GM18526 (cell line): ENCODE data around the gene ALAS2.

Experiments
- POLR2A ChIP-seq: IDR thresholded peaks from 3 replicates; pipeline ENCODE4 v1.6.1; 2011; ENCODE audit not compliant: insufficient read length; ENCODE audit errors: extremely low read depth

Gene ALAS2, protein sequence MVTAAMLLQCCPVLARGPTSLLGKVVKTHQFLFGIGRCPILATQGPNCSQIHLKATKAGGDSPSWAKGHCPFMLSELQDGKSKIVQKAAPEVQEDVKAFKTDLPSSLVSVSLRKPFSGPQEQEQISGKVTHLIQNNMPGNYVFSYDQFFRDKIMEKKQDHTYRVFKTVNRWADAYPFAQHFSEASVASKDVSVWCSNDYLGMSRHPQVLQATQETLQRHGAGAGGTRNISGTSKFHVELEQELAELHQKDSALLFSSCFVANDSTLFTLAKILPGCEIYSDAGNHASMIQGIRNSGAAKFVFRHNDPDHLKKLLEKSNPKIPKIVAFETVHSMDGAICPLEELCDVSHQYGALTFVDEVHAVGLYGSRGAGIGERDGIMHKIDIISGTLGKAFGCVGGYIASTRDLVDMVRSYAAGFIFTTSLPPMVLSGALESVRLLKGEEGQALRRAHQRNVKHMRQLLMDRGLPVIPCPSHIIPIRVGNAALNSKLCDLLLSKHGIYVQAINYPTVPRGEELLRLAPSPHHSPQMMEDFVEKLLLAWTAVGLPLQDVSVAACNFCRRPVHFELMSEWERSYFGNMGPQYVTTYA

DNA sequence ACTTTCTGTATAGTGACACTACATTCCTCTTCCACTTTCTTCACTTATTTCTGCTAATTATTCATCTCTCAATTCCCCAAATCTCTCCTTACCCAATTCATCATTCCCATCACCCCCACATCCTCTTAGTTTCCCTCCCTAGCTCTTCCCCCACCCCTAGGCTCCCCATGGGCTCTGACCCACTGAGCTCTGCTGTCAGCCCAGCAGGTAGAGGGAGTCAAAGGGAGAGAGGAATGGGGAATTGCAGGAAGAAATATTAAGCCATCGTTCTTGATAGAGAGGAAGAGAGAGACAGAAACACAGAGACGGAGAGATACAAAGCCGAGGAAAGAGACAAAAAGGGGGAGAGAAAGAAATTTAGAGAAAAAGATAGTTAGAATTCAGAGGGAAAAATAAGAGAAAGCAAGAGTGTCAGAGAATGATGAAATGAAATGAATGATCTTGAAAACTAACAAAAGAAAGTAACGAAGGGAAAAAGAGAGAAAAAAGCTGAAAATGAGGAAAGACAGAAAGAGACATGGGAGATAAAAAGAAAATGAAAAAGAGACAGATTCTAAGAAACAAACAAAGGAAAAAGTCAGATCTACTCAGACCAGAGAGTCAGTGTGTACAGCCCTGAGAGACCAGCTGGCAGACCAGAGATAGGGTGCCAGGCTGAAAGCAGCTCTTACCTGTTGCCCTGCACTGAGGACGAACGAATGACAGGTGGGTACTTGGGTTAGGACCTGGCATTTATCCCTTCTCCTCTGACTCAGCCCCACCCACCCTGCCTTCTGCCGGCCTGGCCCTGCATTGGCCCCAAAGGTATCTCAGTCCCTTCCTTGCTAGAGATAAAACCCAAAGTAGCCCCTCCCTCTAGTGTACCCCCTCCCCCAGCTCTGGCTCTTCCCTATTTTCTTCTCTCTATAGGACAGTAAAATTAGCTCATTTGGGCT, at the start of gene ALAS2:
Gene ALAS2 (minus strand): TSS at position 707 of the 935 bp plus-strand sequence. CDS start 4,977 bp downstream, outside the sequence.
- no peak for TF ChIP-seq POLR2A

DNA sequence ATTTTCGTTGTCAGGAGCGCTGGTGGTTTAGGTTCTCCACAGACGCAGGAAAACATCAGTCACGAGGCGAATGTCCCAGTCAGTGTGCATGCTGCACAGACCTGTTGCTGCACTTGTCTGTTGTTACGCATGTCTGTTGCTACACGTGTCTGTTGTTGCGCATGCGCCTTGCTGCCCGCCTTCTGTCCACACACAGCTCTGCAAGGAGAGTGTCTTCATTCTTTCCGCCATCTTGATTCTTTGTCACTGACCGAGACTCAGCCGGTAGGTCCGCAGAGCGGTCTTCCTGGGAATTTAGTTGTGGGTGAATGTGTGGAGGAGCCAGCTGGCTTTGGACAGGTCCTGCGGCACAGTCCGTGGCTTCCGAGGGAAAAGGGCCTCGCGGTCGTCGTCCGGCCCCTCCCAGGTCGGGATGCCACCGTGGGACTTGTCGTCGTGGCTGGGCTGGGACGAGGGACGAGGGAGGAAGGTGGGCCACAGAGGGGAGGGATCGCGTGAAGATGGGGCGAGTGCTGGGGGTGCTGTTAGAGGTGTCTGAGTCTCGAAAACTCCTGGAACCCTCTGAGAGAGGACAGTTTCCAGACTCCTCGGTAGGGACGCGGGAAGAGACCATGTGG, 44.2 kb upstream of the ALAS2 start, which contains the start of gene PAGE2B:
Gene PAGE2B (plus strand): TSS at position 180 of the 617 bp plus-strand sequence. CDS start 1,012 bp downstream, outside the sequence.
- TF ChIP-seq POLR2A, result no peak

DNA sequence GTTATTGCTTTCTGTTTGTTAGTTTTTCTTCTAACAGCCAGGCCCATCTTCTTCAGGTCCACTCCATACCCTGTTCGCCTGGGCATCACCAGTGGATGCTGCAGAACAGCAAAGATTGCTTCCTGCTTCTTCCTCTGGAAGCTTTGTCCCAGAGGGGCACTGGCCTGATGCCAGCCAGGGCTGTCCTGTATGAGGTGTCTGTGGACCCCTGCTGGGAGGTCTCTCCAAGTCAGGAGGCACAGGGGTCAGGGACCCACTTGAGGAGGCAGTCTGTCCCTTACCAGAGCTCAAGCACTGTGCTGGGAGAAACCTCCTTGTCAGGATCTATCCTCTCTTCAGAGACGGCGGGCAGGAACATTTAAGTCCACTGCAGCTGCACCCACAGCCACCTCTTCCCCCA, 41.5 kb upstream of the ALAS2 start:
- no peak for TF ChIP-seq POLR2A

DNA sequence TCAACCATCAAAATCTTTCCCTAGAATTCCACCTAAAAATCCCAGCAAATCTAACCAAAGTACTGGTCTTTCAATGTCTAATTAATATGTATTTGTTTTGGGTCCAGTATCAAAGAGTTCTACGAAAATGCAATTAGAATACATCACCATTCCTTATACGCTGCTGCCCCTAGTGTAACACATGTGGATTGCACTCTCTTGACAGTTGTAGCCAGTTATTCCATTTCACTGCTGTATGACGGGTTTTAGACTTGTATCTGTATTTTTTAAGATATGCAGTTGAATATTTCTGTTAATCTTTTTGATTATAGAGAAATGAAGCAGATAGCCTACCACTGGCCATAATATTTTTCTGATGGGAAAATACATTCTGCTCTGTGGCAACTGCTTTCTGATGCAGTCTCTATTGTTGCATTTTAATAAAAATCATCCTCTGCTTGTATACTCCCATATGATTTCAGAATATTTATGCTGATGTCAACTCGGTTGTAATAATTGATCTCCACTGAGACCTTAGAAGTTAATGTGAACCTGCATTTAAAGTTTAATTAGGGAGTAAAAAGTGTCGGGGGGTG, 27.0 kb upstream of the ALAS2 start:
- no peak for TF ChIP-seq POLR2A

DNA sequence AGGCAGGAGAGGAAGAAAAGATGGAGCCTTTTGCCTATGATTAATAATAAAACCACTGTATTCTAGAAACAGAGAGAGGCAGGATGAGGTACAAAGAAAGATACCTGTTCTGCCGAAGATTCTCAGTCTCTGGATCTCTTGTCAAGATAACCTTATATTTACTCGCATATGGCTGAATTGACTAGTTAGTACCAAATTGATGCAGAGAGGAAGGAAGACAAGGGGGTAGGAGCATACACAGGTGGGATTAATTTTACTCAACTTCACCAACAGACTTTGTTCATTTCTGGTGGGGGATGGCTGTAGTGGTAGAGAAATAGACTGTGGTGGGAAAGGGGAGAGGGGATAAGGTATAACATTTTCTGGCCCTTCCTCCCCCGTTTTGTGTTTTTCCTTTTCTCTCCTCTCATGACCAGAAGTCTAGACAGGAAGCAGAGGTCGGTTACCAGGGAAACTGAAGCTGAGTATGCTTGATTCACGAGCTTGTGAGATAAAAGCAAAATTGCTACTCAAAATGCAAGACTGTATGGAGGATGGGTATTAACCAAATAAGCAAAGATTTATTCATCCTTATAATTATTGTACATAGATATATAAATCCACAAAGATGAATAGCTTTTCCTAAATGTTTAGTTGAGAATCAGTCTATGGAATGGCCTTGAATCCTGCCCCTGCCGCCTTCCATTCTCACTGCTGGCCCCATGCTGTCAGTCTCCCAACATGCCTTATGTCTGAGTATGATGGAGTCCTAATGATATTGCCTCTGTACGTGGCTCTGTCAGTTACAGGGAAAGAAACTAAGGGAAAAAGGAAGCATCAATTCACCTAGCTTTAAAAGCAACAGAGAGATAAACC, 26.3 kb upstream of the ALAS2 start:
- no peak for TF ChIP-seq POLR2A

DNA sequence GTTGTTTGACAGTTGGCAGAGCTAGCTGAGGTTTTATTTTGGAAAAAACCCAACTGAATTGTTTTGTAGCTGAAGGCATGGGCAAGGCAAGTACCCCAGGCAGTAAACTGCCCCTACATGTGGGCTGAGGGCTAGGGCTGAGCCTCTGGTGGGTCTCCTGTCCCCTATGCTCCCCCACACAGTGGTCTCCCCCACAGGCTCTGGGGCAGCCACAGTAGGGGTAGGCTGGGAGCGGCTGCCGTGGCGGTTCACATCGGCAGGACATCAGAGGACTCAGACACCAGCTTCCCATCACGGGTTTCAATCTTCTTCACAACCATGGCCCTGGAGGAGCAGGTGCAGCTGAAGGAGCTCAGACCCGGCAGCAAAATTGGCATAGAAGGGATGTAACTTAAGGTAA, 10.7 kb upstream of the ALAS2 start:
- no peak for TF ChIP-seq POLR2A

DNA sequence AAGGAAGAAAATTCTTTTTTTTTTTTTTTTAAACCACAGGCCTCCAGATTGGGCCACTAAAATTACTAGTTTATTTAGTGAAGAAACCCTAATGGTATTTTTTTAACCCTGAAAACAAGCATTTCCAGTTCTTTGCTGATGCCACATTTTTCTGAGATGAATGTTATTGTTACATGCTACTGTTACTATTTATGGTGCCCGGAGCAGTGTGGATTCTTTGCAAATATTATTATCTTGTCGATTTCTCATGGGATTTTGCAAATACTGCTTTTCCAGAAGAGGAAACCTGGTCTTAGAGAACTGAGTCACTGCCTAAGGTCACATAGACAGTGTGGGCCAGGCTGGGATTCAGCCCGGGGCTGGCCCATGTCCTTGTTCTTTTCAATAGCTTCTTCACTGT, 8.7 kb upstream of the ALAS2 start:
- TF ChIP-seq POLR2A, result no peak

DNA sequence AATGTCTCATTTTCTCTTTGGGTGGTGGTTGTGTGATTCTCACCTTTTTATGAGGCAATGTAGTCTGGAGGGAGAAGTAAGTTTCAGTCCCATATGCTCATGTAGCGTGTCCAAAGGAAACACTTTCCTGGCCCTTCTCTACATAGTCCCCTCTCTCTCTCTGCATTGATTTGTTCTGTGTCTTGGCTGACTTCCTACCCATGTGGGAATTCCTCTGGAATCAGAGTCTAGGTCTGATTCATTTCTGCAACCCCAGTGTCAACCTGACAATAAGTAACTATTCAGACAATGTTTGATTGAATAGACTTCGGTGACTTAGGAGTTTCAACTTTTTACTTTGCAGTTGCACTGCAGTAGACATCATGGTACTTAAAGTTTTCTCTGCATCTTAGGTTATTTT, 2.7 kb upstream of the ALAS2 start:
- no peak for TF ChIP-seq POLR2A

DNA sequence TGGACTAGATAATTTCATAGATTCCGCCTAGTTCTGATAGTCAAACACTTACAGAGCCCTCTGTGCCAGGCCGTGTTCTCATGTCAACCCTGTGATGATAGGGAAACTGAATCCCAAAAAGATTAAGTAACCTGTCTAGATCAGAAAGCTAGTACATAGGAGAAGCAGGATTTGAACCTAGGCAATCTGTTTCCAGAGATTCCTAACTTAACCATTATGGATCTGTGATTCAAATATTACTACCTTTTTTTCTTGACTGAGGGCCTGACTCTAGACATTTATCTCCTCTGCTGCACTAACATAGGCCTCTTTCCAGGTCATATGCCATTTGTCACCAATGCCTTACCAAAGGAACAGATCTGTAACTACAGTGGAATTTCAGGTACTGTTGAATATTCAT, 1.5 kb downstream of the ALAS2 start:
- TF ChIP-seq POLR2A, result no peak

DNA sequence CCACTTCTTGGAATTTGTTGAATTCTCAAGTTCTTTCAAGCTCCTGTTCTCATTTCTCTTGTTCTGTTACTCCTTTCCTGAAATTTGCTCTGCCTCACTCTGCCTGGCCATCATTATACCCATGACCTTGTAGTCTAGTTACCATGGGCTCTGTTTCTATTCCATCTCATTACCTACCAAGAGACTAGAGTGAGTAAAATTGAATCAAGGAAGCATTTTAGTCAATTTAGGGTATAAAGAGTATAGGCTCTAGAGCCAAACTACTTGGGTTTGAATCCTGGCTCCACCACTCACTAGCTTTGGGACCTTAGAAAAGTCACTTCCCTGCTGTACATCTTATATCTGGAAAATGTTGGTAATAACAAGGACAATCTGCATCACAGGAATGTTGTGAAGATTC, 2.2 kb downstream of the ALAS2 start:
- no peak for TF ChIP-seq POLR2A

DNA sequence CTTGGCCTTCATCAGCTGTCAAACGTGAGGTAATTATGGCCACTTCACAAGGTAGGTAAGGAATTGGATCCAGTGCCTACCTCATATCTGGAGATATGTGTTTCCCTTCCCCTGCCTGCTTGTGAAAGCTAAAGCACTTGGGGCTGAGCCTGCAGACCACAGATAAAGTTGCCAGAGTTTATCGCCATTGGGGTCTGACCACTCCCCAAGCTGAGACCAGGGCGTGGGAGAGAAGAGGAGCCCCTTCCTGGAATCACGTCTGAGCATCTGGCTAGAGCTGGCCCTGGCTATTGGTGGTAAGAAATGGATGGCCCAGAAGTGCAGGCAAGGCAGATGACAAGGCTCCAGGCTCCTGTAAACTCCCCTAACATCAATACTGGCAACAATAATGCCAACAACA, 2.7 kb downstream of the ALAS2 start:
- TF ChIP-seq POLR2A, result no peak

DNA sequence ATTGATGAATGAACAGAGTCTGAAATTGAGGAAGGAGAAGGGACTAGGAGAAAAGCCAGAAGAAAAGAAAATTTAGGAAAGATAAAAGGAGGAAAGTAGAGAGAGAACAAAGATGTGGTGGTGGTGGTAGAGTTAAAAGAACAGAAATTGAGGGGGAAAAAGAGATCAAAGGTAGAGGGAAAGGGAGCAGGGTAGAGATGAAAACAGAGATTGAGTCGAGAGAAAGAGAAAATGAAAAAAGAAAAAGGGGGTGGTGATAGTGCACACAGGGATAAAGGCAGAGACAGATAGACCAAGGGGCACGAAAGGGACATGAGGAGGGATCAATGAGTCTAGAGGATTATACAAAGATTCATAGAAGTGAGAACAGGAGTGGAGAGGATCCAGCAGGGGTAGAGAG, 3.9 kb downstream of the ALAS2 start:
- TF ChIP-seq POLR2A, result no peak

DNA sequence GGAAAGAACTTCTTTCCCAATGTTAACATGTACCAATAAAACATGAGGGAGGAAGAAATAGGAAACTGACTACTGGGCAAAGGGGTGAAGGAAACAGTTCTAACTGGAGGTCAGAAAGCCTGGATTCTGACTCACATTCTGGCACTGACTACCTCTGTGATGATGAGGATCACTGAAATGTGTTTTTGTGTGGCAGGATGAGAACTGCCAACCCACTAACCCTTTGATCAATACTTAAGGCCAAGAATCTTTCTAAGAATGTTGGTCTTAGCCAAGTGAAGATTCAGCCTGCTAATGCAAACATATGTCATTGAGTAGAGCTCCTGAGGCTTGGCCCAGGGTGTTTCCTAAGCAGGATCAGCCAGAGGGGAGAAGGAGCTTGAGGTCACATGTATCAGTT, 4.6 kb downstream of the ALAS2 start:
- no peak for TF ChIP-seq POLR2A

DNA sequence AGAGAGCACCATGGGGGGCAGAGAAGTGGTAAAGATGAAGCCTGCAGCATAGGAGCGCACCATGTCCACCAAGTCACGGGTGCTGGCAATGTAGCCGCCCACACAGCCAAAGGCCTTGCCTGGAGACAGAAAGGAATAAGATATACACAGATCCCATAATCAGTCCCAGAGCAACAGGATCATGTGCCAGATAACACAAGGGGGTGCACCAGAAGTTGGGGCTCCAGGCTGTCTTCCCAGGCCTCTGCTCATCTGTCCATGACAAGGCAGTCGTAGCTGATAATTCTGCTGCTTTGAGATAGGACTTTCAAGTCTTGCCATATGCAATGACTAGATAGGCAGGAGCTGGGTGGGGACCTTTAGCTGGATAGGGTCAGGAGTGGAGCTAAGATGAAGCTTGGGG, 15.9 kb downstream of the ALAS2 start:
- TF ChIP-seq POLR2A, result no peak

DNA sequence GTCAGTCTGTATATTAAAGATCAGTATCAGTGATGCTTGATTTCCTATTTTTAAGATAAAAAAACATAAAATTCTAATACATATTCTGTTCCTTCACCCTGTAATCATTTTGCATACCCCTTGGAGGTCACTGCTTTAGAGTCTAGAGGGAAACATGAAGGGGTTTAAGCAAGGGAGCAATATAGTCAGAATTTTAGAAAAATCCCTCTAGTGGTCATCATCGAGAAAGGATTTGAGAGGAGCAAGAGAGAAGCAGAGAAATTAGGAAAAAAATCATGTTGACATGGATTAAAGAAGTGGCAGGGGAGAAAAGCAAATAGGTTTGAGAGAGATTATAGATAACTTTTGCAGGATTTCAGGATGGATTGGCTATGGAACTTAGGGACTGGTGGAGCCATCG, 19.5 kb downstream of the ALAS2 start:
- no peak for TF ChIP-seq POLR2A
